DND-41 (cell line): ENCODE measurements around the gene TRIM34.

ENCODE experiments used
- ATAC-seq: fragments of 200-7000 bp; cut with Tn5 transposase; 3 replicates; pipeline ENCODE4 v1.9.1; 2021; ENCODE audit warnings: low read depth; ENCODE audit not compliant: insufficient read depth
- DNase-seq: peaks from one replicate; pipeline ENCODE4 v3.0.0-alpha.2; 2020
- H2AFZ ChIP-seq: 2 replicates; pipeline ENCODE4 v1.6.0; 2012; ENCODE audit warnings: low read depth, low read length
- H3K27ac ChIP-seq: 2 replicates; pipeline ENCODE4 v1.5.1; 2012; ENCODE audit warnings: low read length, inconsistent platforms
- H3K27me3 ChIP-seq: fragments of 200-600 bp; sonication (generic); 2 replicates; pipeline ENCODE4 v1.6.0; 2012; ENCODE audit warnings: low read length, mild to moderate bottlenecking, inconsistent platforms; ENCODE audit not compliant: insufficient read depth, poor library complexity
- H3K36me3 ChIP-seq: 2 replicates; pipeline ENCODE4 v1.5.1; 2012; ENCODE audit warnings: low read length, inconsistent platforms; ENCODE audit not compliant: insufficient read depth
- H3K4me1 ChIP-seq: 2 replicates; pipeline ENCODE4 v1.5.1; 2012; ENCODE audit warnings: mild to moderate bottlenecking, low read length; ENCODE audit not compliant: insufficient read depth
- H3K4me2 ChIP-seq: 2 replicates; pipeline ENCODE4 v1.6.0; 2012; ENCODE audit warnings: mild to moderate bottlenecking, moderate library complexity, low read length, inconsistent platforms; ENCODE audit not compliant: insufficient read depth
- H3K4me3 ChIP-seq, 2 experiments: fragments of 200-600 bp in 1 of 2; shearing (Covaris generic) in 1 of 2; 2 replicates each; pipeline ENCODE4 v1.5.1; 2012 to 2016; ENCODE audit warnings: inconsistent platforms in 2 of 2, low read length in 2 of 2, mild to moderate bottlenecking in 2 of 2, low read depth in 1 of 2, moderate library complexity in 1 of 2
- H3K79me2 ChIP-seq: 2 replicates; pipeline ENCODE4 v1.6.0; 2012; ENCODE audit warnings: low read length, inconsistent platforms; ENCODE audit not compliant: insufficient read depth
- H3K9ac ChIP-seq: 2 replicates; pipeline ENCODE4 v1.6.0; 2012; ENCODE audit warnings: low read depth, mild to moderate bottlenecking, inconsistent platforms, low read length, moderate library complexity
- H3K9me3 ChIP-seq: 2 replicates; pipeline ENCODE4 v1.5.1; 2012; ENCODE audit warnings: low read length, moderate library complexity, mild to moderate bottlenecking, inconsistent platforms; ENCODE audit not compliant: insufficient read depth, severe bottlenecking
- H4K20me1 ChIP-seq: 2 replicates; pipeline ENCODE4 v1.6.0; 2012; ENCODE audit warnings: low read length; ENCODE audit not compliant: insufficient read depth
- CTCF ChIP-seq: IDR thresholded peaks from 2 replicates; pipeline ENCODE4 v1.5.1; 2012; ENCODE audit warnings: borderline replicate concordance, low read length, moderate library complexity, mild to moderate bottlenecking; ENCODE audit not compliant: poor library complexity, severe bottlenecking; ENCODE audit errors: extremely low read depth
- EZH2 ChIP-seq: IDR thresholded peaks from 3 replicates; pipeline ENCODE4 v1.6.1; 2012; ENCODE audit warnings: borderline replicate concordance, low read depth, mild to moderate bottlenecking, moderate library complexity, low read length, inconsistent platforms; ENCODE audit not compliant: severe bottlenecking

Gene TRIM34

GRCh38 chr11:5611627-5612026 lies 13.2 kb upstream of the TRIM34 start:
- DNase-seq (no peak), ATAC-seq (no peak)
- Histone ChIP-seq H2AFZ (no peak overlapping the region), H3K36me3 (no peaks in the 10 kb centered on the region), H3K9me3 (no peaks in the 10 kb centered on the region), H3K27ac (no peak overlapping the region), H3K4me3 (no peak overlapping the region), H3K9ac (no peak overlapping the region), H3K27me3 (no peaks in the 10 kb centered on the region), H4K20me1 (no peaks in the 10 kb centered on the region), H3K79me2 (no peaks in the 10 kb centered on the region), H3K4me2 (no peak overlapping the region), H3K4me1 (no peaks in the 10 kb centered on the region)
- TF ChIP-seq EZH2: no peak
- no peak for TF ChIP-seq CTCF

DNA sequence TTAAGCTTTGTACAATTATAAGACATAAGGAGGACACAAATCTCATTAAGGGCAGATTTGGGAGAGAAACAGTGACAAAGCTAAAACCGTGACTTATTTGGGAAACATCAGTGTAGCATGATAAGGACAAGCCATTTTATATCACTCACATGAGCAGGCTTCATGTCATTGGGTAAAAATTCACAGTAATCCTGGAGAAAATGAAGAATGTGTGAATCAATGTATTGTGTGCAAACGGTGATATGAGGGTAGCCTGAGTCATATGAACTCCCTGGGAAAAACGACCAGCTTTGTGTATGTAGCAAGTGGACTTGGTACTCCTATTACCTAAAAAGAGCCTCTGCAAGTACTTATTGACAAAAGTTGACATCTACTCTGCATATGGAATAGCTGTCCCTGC lies 6.0 kb upstream of the TRIM34 start:
- H3K9me3 ChIP-seq: no peaks in the 10 kb centered on the region
- no peak overlapping the region for H3K4me3 ChIP-seq
- H4K20me1 ChIP-seq: no peaks in the 10 kb centered on the region
- H3K36me3 ChIP-seq: no peaks in the 10 kb centered on the region
- H3K4me2 ChIP-seq: no peak overlapping the region
- no peak overlapping the region for H3K27ac ChIP-seq
- no peaks in the 10 kb centered on the region for H3K27me3 ChIP-seq
- H3K4me1 ChIP-seq: peaks cover 2% of the 10 kb centered on the region
- H2AFZ ChIP-seq: no peak overlapping the region
- DNase-seq (no peak), ATAC-seq (no peak)
- no peak for TF ChIP-seq EZH2
- TF ChIP-seq CTCF: no peak
- no peaks in the 10 kb centered on the region for H3K79me2 ChIP-seq
- no peak overlapping the region for H3K9ac ChIP-seq

GRCh38 chr11:5620651-5621521 lies 3.9 kb upstream of the TRIM34 start:
- TF ChIP-seq EZH2 (no peak), CTCF (no peak)

More at GRCh38 chr11:5620651-5621521, 3.9 kb upstream of the TRIM34 start:
- H4K20me1 ChIP-seq: no peaks in the 10 kb centered on the region
- H3K4me2 ChIP-seq: no peak overlapping the region
- H2AFZ ChIP-seq: no peak overlapping the region
- H3K79me2 ChIP-seq: no peaks in the 10 kb centered on the region
- no peak for ATAC-seq
- no peaks in the 10 kb centered on the region for H3K9me3 ChIP-seq
- no peaks in the 10 kb centered on the region for H3K36me3 ChIP-seq
- no peaks in the 10 kb centered on the region for H3K27me3 ChIP-seq
- no peak overlapping the region for H3K27ac ChIP-seq
- H3K4me1 ChIP-seq: peaks cover 19% of the 10 kb centered on the region
- DNase-seq: no peak
- no peak overlapping the region for H3K9ac ChIP-seq
- H3K4me3 ChIP-seq: no peak overlapping the region
